HG03565 (cell line): ENCODE data around the gene NFYA.

Experiments
- ATAC-seq: cut with Tn5 transposase; IDR thresholded peaks from one replicate; pipeline ENCODE4 v1.9.1; 2021; ENCODE audit warnings: mild to moderate bottlenecking, moderate library complexity; ENCODE audit not compliant: unreplicated experiment

The NFYA gene

DNA sequence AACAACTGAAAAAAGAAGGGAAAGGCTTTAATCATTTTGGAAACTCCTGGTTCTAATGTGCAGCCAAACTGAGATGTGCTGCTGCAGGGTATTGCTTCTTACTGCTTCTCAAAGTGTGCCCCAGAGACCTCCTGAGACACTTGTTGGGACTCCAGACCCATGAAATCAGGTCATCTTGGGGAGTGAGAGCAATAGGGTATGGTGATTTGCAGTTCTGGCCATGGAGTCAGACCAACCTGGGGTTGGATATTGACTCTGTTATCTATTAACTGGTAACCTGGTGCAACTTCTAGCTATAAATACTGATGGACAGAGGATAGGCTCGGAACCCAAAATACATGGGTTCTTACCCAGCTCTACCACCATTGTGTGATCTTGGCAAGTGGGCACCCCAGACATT is 26.7 kb upstream of the NFYA start:
- no peak for ATAC-seq

GRCh38 chr6:41047306-41047705 is 25.5 kb upstream of the NFYA start:
- ATAC-seq, result no peak

DNA sequence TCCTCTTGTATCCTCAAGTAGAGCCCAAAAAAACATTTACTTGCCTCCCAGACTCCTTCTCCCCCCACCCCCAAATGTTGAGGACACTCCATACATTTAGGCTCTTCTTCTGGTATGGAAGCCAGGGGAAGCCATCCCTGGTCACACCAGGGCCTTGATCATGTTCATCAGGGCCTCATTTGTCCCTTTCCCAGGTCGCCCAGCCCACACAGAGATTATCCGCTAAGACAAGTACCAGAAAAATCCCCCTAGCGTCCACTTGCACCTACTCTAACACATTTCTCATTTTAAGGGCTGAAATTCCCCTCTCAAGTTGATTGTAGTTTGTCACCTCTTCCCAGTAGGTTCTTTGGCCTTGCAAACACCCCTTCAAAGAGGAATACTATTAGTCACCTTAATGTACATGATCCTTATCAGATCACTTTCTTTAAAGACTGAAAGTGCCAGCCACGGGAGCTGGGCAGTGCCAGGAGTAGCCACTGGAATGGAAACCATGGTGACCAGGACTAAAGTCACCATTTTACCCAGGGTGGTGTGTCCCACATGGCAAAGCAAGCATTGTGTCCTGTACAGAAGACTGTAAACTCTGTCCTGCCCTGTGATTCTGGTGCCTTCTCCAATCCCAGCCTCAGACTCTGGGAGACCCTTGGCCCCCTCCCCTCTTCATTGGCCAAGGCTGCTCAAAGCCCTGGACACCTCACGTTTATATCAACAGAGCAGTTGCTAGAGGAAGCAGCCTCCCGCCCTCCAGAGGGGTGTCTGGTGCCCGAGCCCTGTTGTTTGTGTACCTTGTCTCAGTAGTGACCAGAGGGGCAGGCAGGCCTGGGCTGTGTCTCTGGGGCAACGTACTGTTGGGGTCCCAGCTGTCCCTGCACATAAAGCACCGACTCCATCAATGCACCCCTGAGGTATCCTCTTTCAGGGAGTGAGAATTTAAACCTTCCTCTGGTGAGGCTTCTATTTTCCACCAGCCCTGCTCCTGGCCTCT is 24.7 kb upstream of the NFYA start:
- ATAC-seq, result no peak

DNA sequence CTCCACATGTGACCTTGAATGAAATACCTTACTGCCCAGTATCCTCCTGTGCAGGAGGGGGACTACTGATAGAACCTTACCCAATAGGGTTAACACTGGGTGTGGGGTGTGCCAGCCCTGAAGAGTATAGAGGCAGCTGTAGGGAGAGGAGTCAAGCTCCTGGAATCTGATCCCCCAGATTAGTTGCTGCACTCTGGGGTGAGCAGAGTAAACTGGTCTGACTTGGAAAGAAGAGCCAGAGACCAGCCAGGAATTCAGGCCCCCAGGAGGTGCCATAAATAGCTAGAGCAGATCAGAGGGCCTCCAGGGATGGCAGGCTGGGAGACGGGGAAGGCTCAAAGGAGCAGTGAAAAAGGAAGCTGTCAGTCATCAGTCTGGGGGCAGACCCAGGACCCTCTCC is 23.3 kb upstream of the NFYA start:
- no peak for ATAC-seq

GRCh38 chr6:41049955-41050354 is 22.8 kb upstream of the NFYA start:
- no peak for ATAC-seq

DNA sequence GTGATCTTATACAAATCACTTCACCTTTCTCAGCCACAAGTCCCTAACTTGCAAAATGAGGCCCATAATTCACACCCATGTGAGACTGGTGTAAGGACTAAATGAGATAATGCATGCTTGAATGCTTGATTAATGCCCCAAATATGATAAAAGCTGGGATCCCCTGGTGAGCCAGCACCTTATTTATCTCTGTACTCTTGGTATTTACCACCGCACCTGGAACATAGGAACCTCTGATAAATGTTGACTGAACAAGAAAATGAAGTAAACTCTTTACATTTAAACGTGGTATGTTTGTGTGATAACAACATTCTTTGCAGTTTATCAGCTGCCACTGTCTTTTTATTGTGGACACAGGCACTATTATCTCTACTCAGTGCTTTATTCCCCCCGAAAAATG is 22.2 kb upstream of the NFYA start:
- no peak for ATAC-seq

GRCh38 chr6:41051873-41052272 is 20.9 kb upstream of the NFYA start:
- no peak for ATAC-seq

DNA sequence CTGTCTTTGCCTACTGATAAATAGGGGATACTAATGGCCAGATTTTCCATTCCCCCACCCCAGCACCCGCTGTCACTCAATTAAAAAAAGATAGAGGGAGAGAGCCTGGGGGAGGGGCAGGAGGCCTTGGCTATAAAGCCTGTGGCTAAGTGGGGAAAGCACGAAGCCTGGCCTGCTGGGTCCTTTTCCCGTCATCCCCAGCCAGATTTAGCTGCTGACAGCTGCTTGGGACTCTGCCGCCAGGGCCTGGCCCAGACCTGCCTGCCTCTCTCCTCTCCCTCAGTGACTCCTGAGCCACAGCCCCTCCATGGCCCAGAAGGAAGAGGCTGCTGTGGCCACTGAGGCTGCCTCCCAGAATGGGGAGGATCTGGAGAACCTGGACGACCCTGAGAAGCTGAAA is 19.7 kb upstream of the NFYA start, which contains the start of gene APOBEC2:
Gene APOBEC2, plus strand, starts transcription at position 162 of the 400 bp plus-strand sequence. Its CDS starts 146 bp downstream, at position 308.
- ATAC-seq, result no peak

DNA sequence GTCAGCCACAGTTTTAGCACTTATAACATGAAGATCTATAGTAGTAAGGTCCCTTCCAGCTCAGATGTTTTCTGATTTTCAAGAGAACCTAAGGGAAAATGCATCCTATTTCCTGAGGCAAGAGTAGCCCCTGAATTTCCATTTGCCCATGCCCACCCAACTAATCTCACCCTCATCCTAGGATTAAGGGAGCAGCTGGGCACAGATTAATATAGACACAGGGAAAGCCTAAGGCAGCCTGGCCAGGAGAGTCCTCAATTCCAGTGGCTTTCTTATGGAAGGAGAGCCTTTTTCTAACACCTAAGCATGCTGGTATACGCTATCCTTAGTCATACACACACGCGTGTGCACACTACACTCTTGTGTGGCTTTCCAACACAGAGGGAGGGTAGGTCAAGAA is 18.3 kb upstream of the NFYA start:
- ATAC-seq, result no peak

DNA sequence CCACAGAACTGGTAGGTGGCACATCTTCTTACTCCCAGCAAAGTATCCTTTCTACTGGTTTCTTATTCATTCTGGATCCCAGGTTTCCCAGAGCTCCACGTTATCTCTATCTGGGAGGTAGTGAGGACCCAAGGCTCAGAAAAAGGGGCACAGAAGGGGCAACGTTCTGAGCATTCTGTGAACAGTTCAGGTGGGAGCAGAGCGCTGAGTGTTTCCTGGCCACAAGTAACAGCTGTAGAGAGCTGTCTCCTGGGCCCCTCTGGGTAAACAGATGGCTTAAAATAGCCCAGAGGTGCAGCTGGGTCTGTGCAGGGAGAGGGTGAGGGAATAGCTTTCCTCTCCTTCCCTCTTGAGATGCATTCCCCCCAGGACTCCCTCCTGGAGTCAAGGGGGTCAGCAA is 17.6 kb upstream of the NFYA start:
- ATAC-seq, result no peak

GRCh38 chr6:41056768-41057490 is 15.8 kb upstream of the NFYA start:
- no peak for ATAC-seq

DNA sequence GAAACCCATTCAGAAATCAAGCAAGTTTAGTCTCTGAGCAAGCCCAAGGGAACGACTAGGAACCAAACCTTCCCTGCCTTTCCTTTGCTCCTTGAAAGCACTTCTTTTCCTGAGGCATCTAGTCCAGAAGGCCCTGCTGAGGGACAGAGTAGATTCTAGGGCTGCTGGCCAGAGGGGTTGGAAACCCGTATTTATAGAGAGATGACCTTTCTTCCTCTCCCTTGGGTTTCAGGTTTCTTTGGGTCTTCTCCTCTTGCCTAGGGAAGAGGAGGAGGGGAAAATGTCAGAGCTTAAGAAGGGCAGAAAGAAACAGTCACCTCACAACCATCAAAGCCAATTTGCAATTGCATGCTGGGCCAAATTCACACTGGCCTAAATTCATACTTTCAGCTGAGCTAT is 14.0 kb upstream of the NFYA start:
- no peak for ATAC-seq

DNA sequence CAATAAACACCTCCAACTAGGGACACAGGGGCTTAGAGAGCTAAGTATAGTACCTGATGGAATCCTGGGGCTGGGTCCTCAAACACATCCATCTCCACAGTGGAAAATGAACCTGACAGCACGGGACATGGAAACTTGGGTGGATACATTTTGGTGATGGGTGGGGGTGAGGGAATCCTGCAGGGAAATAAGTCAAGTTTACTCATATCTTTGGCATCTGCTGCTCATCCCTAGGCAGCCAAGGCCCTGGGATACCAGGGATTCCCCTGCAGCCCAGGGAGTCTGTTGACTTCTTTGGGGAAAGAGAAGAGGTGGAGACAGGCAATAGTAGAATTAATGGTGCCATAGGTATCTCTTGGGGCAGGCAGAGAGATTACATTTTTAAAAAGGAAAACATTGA is 13.2 kb upstream of the NFYA start:
- no peak for ATAC-seq

- ATAC-seq, result no peak
Measured at GRCh38 chr6:41061196-41061726, 11.5 kb upstream of the NFYA start.

DNA sequence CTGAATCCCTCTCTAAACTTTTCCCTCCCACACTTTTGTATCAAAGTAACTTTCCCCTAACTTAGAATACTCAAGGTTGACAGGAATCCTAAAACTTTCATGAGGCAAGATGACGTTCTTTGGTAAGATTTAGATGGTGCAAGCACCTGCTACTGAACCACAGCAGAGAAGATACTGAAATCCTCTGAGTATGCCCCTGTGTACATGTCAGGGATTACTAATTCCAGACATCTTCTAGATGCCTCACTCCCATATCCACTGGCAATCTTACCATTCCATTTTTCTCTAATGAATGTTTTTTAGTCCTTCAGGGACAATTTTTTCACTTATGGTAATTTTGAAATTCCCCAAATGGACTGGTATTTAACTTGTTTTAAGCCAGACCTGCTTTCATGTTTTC is 10.7 kb upstream of the NFYA start:
- ATAC-seq, result no peak

DNA sequence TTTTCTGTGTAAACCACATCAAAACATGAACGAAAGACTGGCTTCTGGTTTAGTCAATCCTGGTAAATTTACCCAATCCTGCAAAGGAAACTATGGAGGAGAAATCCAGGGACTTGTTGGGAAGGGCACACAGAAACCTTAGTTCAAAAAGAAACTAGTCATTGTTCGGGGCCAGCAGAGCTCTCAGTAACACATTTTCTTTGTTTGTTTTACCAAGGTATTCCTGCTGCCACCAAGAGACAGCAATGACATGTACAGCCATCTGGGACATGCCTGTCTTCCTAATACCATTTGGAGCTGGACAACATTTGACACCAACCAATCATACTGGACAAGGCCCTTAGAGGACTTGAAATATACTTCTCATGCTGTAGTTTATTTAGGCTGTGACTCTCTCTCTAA is 8.9 kb upstream of the NFYA start:
- ATAC-seq, result no peak

- no peak for ATAC-seq
Measured at GRCh38 chr6:41064841-41065240, 7.9 kb upstream of the NFYA start.

DNA sequence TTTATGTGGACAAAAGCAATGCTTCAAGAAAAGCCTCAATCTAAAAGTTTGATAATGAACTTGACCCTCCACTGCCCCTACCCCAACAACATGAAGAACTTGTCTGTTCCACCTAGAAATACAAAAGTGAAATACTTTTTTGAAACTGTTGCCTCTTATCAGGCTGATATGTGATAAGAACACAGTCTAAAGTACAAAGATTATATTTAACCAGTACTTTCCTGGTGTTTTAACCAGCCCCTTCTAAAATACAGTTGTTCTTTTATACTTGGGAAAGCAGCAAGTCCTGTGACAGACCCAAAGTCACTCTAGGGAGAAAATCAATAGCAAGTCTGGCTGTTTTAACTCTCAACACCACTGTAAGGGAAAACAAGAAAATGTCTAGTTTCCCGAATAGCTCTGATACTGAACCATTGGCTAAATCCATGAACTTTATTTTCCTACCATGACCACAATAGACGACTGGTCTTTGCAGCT is 7.2 kb upstream of the NFYA start:
- no peak for ATAC-seq

DNA sequence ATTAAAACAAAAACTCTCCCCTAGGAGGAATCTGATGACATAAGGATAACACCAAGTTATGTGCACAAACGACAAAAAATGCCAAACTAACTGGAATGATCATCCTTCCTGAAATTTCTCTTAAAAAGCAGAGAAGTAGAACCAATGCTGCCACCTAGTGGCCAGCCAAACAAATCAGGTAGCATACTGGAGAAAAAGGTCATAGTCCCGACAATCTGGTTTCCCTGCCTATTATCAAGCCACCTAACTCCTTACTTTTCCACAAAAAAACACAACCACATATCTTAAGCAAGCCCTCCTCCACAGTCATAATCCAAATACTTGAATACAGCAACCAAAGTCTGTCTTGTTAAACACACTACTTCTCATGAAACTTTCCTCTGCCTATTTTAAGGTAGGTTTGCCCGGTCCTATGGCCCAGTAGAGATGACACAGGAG is 5.9 kb upstream of the NFYA start:
- no peak for ATAC-seq

- ATAC-seq, result no peak
Measured at GRCh38 chr6:41071501-41071922, 1.3 kb upstream of the NFYA start.
